Epithelial cell of esophagus (primary cell): ENCODE measurements around the gene OSBPL1A.

ENCODE experiments used
- DNase-seq: peaks from one replicate; pipeline ENCODE4 v3.0.0; 2010; ENCODE audit warnings: low read depth
- H3K4me3 ChIP-seq: 2 replicates; pipeline ENCODE4 v1.5.1; 2011; ENCODE audit warnings: mild to moderate bottlenecking, low read length, control low read depth
- CTCF ChIP-seq: IDR thresholded peaks from 2 replicates; pipeline ENCODE4 v1.5.1; 2011; ENCODE audit warnings: low read depth, mild to moderate bottlenecking, low read length, control low read depth, inconsistent platforms; ENCODE audit not compliant: insufficient read depth; ENCODE audit errors: missing control alignments

Gene OSBPL1A

DNA sequence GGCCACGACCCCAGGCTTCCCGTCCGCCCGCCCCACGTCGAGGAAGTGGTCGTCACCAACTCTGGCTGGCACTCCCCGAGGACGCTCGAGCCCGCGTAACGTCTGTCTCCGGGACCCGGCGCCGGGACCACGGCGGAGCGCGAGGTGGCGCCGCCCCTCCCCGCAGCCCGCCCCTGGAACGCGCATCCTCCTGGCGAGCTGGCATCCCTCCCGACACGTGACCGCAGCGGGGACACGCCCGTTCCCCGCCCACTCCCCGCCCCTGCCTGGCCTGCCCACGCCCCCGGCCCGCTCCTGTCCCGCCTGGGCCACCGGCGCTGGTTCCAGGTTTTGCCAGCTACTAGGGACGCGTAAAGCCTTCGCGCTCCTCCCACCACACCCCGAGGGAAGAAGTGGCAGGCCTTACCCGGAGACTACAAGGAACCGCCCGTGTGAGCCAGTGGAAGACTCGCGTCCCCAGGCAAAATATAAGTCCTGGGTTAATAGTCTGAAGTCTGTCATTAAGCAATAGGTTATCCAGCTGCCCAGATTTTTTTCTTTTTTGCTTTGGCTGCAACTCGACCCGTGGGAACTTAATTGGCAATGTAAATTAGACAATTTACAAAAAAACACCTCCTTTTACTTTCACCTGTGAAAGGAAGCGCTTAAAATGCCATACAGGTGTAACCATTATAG lies at the start of gene OSBPL1A:
TSS of gene OSBPL1A (minus strand) at position 131 of the 675 bp plus-strand sequence. CDS start 20,291 bp downstream, outside the sequence.
- no peak for TF ChIP-seq CTCF
- H3K4me3 ChIP-seq, result peak within 1 kb of the TSS; percentile 69
- DNase-seq, result peak; percentile 95

DNA sequence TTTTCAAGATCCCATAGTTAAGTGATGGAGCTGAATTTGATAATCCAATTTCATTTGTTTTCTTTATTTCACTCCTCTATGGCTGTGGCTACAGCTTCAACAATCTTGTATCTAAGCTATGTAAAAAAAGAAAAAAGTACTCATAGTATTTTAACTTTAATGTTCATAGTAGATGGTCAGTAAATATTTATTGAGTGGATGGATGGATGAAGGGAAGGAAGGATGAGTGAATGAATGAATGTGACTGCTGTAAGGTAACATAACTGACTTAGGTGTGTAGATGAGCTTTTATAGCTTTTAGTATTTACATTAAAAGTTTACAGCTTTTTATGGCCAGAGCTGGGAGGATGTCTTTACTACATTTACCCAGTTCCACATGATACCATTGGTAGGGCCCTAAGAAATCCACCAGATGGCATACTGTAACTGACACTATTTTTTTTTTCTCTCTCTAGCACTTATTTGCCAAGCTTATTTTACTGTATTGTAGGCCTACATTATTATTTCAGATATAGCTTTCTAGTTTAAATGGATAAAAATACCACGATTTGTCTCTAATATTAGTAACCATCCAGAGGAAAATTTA lies 49.4 kb upstream of the OSBPL1A start:
- peak; percentile 28 for TF ChIP-seq CTCF
- DNase-seq, result no peak
- no peak overlapping the region for H3K4me3 ChIP-seq

DNA sequence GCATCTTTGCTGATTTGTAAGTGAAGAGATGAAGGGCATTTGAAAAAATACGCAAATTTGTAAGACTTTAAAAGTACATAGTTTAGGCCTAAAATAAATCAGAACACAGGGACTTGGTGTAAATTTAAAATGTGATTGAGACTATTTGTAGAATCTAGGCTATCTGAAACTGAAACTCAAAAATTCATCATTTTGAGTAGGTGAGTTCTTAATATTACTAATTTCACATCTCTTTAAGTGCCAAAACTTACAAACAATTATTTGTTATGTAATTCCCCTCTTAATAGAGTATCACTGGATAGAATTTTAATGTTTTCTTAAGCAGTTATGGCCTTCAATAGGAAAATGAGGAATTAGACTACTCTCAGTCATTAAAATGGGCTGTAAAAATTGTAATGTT lies 48.8 kb upstream of the OSBPL1A start:
- DNase-seq, result no peak
- no peak for TF ChIP-seq CTCF
- no peak overlapping the region for H3K4me3 ChIP-seq

- DNase-seq, result no peak
- no peak overlapping the region for H3K4me3 ChIP-seq
- TF ChIP-seq CTCF, result no peak
Measured at GRCh38 chr18:24443870-24444269, 46.2 kb upstream of the OSBPL1A start.

GRCh38 chr18:24436939-24437338 lies 39.3 kb upstream of the OSBPL1A start:
- no peak overlapping the region for H3K4me3 ChIP-seq
- DNase-seq, result no peak
- no peak for TF ChIP-seq CTCF

GRCh38 chr18:24432618-24433017 lies 35.0 kb upstream of the OSBPL1A start:
- no peak for TF ChIP-seq CTCF
- H3K4me3 ChIP-seq, result no peak overlapping the region
- DNase-seq, result no peak

- TF ChIP-seq CTCF, result no peak
- DNase-seq, result no peak
- H3K4me3 ChIP-seq, result no peak overlapping the region
Measured at GRCh38 chr18:24429188-24429587, 31.6 kb upstream of the OSBPL1A start.
